Lower leg skin (tissue), 4 donors: Measurements from ENCODE around the gene ZNF625. TPM values are rescaled to one million over a fixed set of nuclear protein-coding genes. Genes with fewer than 3 reads are reported as not detected.

Experiments
- DNase-seq, 2 donors: peaks; one replicate each; pipeline ENCODE4 v3.0.0-alpha.2; 2019; ENCODE audit warnings: low spot score in 2 of 2
- H3K4me3 ChIP-seq: fragments of 200-600 bp; sonication (generic); 2 replicates; pipeline ENCODE4 v1.5.1; 2017; ENCODE audit warnings: mild to moderate bottlenecking, low read depth; ENCODE audit not compliant: poor library complexity, severe bottlenecking
- POLR2A ChIP-seq, 2 donors: fragments of 450-650 bp; IDR thresholded peaks; one replicate each; pipeline ENCODE4 v1.6.1; 2016 to 2017; ENCODE audit warnings: antibody characterized with exemption in 2 of 2, mild to moderate bottlenecking in 1 of 2, moderate library complexity in 1 of 2
- WGBS, 2 donors: methylation state at CpG; one replicate each; pipeline ENCODE4 v1.1.5; 2018; 5-methylcytosine and 5-hydroxymethylcytosine counted together
- intact Hi-C: fragments of 100-400 bp; cut with DNase I; formaldehyde crosslinking; loops from one replicate; pipeline ENCODE4 v1.15.0; 2023; ENCODE audit warnings: low total_unique reads
- total RNA-seq, 4 donors: library from RNA; depleted of rRNA; stranded (reverse); fragments of >200 nt; gene quantifications; one replicate each; pipeline ENCODE4 v1.1.0, GENCODE V29; 2016
- TF ChIP-seq, protein P1 (sequence below), 3 donors: fragments of 450-650 bp; IDR thresholded peaks; one replicate each; pipeline ENCODE4 v1.5.1; 2016; ENCODE audit warnings: antibody characterized with exemption in 3 of 3, mild to moderate bottlenecking in 3 of 3, moderate library complexity in 2 of 3

Gene ZNF625
- total RNA-seq = 1 to 10 TPM; 1.6 to 9.2 (median 4.0) TPM

DNA sequence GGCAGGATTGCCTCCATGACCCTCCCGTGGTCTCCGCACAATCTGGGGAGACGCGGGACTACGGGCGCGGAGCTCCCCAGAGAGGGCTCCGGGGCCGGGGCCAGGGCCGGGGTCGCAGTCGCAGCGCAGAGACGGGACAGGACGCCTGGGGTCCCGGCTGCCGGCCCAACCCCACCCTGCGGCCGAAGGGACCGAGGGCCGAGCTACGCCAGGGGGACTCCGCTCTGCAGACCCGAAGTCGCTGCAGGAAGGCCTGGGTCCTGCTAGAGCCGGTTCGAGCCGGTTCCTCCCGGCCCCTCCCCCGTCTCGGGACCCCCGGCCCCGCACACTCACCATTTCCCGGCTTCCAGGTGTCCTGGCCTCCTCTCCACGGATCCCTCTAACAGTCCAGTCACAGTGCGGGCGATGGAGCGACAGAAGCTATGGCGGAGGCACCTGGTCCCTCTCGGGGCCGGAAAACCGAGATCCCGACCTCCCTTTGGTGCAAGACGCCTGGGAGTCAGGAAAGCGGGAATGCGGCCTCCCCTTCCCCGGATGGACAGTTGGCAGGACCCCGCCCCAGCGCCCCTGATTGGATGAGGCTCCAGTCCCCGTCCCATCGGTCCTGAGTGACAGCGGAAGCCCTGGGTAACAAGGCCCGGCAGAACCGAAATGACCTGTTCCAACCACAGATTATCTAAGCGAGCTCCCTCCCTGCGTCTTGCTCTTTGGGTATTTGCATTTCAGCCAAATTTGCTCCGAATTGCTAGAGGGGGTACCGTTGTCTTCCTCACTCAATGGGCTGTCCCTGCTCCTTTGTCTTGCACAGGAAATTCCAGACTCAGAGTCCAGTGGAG lies at the start of gene ZNF625:
Gene ZNF625 (minus strand): TSS at position 512 of the 836 bp plus-strand sequence. CDS start 176 bp downstream, at position 336.
- WGBS, 2 donors = 0 to 1% methylated on average over 39 to 47 of the region's 58 CpGs

DNA sequence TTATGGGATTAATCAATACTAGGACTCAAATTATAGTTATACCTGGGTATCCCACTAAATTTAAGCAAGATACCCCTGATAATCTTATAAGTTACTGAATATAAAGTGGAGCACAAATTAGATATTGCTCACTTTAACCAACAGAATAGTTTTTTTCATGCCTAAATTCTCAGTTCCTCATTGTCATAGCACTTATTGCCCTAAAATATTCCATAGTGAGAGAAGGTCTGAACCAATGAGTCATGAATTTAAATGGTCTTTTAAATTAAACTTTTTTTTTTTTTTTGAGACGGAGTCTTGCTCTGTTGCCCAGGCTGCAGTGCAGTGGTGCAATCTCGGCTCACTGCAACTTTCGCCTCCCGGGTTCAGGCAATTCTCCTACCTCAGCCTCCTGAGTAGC lies 48.8 kb upstream of the ZNF625 start:
- TF ChIP-seq, protein P1, sequence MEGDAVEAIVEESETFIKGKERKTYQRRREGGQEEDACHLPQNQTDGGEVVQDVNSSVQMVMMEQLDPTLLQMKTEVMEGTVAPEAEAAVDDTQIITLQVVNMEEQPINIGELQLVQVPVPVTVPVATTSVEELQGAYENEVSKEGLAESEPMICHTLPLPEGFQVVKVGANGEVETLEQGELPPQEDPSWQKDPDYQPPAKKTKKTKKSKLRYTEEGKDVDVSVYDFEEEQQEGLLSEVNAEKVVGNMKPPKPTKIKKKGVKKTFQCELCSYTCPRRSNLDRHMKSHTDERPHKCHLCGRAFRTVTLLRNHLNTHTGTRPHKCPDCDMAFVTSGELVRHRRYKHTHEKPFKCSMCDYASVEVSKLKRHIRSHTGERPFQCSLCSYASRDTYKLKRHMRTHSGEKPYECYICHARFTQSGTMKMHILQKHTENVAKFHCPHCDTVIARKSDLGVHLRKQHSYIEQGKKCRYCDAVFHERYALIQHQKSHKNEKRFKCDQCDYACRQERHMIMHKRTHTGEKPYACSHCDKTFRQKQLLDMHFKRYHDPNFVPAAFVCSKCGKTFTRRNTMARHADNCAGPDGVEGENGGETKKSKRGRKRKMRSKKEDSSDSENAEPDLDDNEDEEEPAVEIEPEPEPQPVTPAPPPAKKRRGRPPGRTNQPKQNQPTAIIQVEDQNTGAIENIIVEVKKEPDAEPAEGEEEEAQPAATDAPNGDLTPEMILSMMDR (IDR thresholded peaks at IDR 0.05) = no peak
- no peak for TF ChIP-seq POLR2A (IDR thresholded peaks at IDR 0.05)
- intact Hi-C loops = no loop called here
- H3K4me3 ChIP-seq = no peak overlapping the region
- no peak for DNase-seq
- 95 to 97% methylated on average over 4 of the region's 4 CpGs for WGBS, 2 donors

More for the DNA sequence above, at the start of gene ZNF625:
- DNase-seq = peak; percentile 85 to 97
- intact Hi-C loops = no loop called here
- TF ChIP-seq POLR2A (IDR thresholded peaks at IDR 0.05) = no peak
- TF ChIP-seq, protein P1 (IDR thresholded peaks at IDR 0.05) = no peak
- peak within 1 kb of the TSS; percentile 69 for H3K4me3 ChIP-seq

DNA sequence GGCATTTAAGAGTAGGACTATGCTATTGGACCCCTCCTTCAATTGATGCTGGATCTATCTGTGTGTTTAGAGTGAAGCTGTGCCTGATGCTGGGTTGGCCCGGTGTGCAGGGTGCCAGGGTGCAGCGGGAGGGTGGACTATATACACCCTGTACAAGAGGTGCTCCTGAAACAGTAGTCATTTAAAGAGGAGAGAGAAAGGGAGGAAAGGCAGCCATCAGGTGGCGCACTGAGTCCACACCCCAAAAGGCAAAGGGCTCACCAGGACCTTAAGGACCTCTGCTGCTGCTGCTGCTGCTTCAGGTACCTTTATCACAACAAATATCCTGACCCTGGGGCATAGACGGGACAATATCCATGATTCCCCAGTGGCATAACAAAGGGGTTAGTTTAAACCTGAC lies 45.7 kb upstream of the ZNF625 start:
- DNase-seq = peak in 1 of 2 donors; percentile 82
- 41 to 47% methylated on average over 4 of the region's 4 CpGs for WGBS, 2 donors
- TF ChIP-seq, protein P1 (IDR thresholded peaks at IDR 0.05) = no peak
- TF ChIP-seq POLR2A (IDR thresholded peaks at IDR 0.05) = no peak
- intact Hi-C loops = no loop called here
- H3K4me3 ChIP-seq = no peak overlapping the region

DNA sequence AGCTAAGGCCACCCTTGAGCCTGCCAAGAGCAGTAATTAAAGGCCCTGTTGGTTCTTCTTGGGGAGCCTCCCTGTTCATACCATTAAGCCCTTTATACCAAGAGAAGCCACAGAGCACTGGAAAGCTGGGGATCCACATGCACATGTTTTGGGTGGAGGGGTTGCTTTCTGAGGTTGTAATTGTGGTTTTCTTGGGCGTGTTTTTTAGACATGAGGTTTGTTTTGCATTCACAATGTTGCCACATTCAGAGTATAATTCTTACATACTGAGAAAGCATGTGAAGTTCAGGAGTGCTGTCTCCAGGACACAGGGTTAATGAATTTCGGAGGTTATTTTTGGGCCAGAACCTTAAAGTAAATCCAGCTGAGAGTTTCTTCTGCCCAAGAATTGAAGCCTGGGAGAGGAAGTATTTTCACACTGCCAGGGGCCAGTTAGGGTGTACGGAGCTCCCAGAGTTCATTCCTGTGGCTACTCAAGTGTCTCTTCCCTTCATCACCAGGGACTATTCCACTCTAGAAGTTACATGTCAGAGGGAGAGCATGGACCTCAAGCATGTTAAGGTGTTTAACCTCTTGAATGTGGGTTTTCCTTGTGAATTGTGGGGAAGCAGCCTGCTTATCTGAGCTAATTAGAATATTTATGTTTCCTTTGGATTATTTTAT lies 43.4 kb upstream of the ZNF625 start:
- intact Hi-C loops = no loop called here
- TF ChIP-seq, protein P1 (IDR thresholded peaks at IDR 0.05) = no peak
- no peak for TF ChIP-seq POLR2A (IDR thresholded peaks at IDR 0.05)
- WGBS, 2 donors = 69 to 71% methylated on average over 3 of the region's 3 CpGs
- no peak for DNase-seq
- H3K4me3 ChIP-seq = no peak overlapping the region

DNA sequence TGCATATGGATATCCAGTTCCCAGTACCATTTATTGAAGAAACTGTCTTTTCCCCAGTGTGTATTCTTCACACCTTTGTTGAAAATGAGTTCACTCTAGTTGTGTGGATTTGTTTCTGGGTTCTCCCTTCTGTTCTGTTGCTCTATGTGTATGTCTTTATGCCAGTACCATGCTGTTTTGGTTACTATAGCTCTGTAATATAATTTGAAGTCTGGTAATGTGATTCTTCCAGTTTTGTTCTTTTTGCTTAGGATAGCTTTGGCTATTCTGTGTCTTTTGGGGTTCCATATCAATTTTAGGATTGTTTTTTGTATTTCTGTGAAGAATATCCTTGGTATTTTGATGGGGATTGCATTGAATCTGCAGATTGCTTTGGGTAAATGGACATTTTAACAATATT lies 41.6 kb upstream of the ZNF625 start:
- no peak overlapping the region for H3K4me3 ChIP-seq
- intact Hi-C loops = no loop called here
- no peak for DNase-seq
- TF ChIP-seq POLR2A (IDR thresholded peaks at IDR 0.05) = no peak
- TF ChIP-seq, protein P1 (IDR thresholded peaks at IDR 0.05) = no peak
